ENCODE data around the gene CASKIN1.

CASKIN1 gene

DNA sequence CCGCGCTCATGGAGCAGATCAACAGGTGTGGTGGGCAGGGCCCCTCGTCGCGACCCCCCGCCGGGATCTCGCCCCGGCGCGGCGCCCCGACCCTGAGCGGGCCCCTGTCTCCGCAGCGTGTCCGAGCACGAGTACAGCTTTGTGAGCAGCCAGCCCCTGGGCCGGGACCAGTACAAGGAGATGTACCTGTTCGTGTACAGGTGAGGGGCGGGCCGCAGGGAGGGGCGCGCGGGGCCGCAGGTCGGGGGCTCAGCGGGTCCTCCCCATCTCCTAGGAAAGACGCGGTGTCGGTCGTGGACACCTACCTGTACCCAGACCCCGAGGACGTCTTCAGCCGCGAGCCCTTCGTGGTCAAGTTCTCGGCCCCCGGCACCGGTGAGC lies 40.7 kb upstream of the CASKIN1 start:
- no peak for TF ChIP-seq REST (IDR thresholded peaks at IDR 0.05; ENCODE audit: insufficient replicate concordance, low read depth)
- TF ChIP-seq POLR2AphosphoS5 (IDR thresholded peaks at IDR 0.05; ENCODE audit: low read depth): no peak
- TF ChIP-seq GABPA (IDR thresholded peaks at IDR 0.05; ENCODE audit: low read depth): no peak
- TF ChIP-seq SPI1 (IDR thresholded peaks at IDR 0.05; ENCODE audit: borderline replicate concordance, low read depth): no peak
- Histone ChIP-seq H3K4me3 (replicated peaks; ENCODE audit: insufficient read depth, low read length) (no peak overlapping the region), H3K27ac (replicated peaks) (no peak overlapping the region), H3K27me3 (ENCODE audit: insufficient read depth, poor library complexity, severe bottlenecking) (no peaks in the 10 kb centered on the region)
- no peak for DNase-seq (ENCODE audit: low read depth in 1 of 2, low spot score in 1 of 2)

DNA sequence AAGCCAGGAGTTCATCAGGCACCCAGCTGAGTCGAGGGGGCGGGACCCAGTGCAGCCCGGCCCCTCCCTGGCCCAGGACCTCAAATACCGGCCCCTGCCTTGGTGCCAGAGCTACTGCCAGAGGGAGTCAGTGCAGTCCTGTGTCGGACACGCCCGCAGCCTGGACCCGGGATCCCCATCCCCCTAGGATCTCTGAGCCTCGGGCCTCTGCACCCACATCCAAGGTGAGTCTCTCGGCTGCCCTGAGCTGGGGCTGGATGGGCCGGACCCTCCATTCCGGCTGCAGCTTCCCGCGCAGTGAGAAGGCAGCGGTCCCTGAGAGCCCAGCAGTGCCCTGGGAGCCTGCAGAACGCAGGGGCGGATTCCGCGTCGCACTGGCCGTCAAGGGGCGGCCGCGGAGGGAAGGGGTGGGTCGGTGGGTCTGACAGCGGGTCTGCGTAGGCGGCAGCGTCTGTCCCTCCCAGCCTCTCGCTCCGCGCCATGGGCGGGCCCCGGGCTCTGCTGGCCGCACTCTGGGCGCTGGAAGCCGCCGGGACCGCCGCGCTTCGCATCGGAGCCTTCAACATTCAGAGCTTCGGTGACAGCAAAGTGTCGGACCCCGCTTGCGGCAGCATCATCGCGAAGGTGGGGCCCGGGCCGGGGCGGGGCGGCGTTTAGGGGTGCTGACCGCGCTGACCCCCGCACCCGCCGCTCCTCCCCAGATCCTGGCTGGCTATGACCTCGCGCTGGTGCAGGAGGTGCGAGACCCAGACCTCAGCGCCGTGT lies 40.1 kb upstream of the CASKIN1 start, which contains the start of gene DNASE1L2:
DNASE1L2 (plus strand) TSS at position 108 of the 765 bp plus-strand sequence; CDS start at position 481, 373 bp downstream.
- no peak within 1 kb of the TSS for H3K4me3 ChIP-seq (replicated peaks; ENCODE audit: insufficient read depth, low read length)
- H3K27ac ChIP-seq (replicated peaks): no peak within 1 kb of the TSS
- TF ChIP-seq REST (IDR thresholded peaks at IDR 0.05; ENCODE audit: insufficient replicate concordance, low read depth): no peak
- H3K27me3 ChIP-seq (ENCODE audit: insufficient read depth, poor library complexity, severe bottlenecking): no peaks in the 10 kb centered on the region
- DNase-seq (ENCODE audit: low read depth in 1 of 2, low spot score in 1 of 2): no peak

- H3K27me3 ChIP-seq (ENCODE audit: insufficient read depth, poor library complexity, severe bottlenecking): no peaks in the 10 kb centered on the region
- TF ChIP-seq POLR2AphosphoS5 (IDR thresholded peaks at IDR 0.05; ENCODE audit: low read depth) (no peak), REST (IDR thresholded peaks at IDR 0.05; ENCODE audit: insufficient replicate concordance, low read depth) (no peak), SPI1 (IDR thresholded peaks at IDR 0.05; ENCODE audit: borderline replicate concordance, low read depth) (no peak), CTCF (IDR thresholded peaks at IDR 0.05; ENCODE audit: insufficient read depth, low read length) (no peak), GABPA (IDR thresholded peaks at IDR 0.05; ENCODE audit: low read depth) (no peak)
- no peak overlapping the region for H3K27ac ChIP-seq (replicated peaks)
- no peak for DNase-seq (ENCODE audit: low read depth in 1 of 2, low spot score in 1 of 2)
- H3K4me3 ChIP-seq (replicated peaks; ENCODE audit: insufficient read depth, low read length): no peak overlapping the region
Observed at GRCh38 chr16:2235695-2236336, 39.4 kb upstream of the CASKIN1 start.

DNA sequence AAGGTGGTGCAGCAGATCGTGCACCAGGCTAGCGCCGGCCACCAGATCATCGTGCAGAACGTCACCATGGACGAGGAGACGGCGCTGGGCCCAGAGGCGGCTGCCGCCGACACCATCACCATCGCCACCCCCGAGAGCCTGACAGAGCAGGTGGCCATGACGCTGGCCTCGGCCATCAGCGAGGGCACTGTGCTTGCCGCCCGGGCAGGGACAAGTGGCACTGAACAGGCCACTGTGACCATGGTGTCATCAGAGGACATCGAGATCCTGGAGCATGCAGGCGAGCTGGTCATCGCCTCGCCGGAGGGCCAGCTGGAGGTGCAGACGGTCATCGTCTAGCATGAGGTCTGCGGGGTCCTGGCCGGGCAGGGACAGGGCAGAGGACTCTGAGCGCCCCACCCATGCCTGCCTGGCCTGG lies 38.8 kb upstream of the CASKIN1 start:
- H3K27ac ChIP-seq (replicated peaks): no peak overlapping the region
- H3K27me3 ChIP-seq (ENCODE audit: insufficient read depth, poor library complexity, severe bottlenecking): no peaks in the 10 kb centered on the region
- H3K4me3 ChIP-seq (replicated peaks; ENCODE audit: insufficient read depth, low read length): no peak overlapping the region
- TF ChIP-seq SPI1 (IDR thresholded peaks at IDR 0.05; ENCODE audit: borderline replicate concordance, low read depth) (no peak), POLR2AphosphoS5 (IDR thresholded peaks at IDR 0.05; ENCODE audit: low read depth) (no peak; the same call in 1 of the 2 replicates), REST (IDR thresholded peaks at IDR 0.05; ENCODE audit: insufficient replicate concordance, low read depth) (no peak), GABPA (IDR thresholded peaks at IDR 0.05; ENCODE audit: low read depth) (no peak), CTCF (IDR thresholded peaks at IDR 0.05; ENCODE audit: insufficient read depth, low read length) (no peak)
- DNase-seq (ENCODE audit: low read depth in 1 of 2, low spot score in 1 of 2): no peak
